ENCODE data around the gene C17orf58. TPM values are rescaled to one million over a fixed set of nuclear protein-coding genes. Genes with fewer than 3 reads are reported as not detected.
"Not testable (repeated sequence)": the region's sequence is repeated elsewhere in the genome, so short reads cannot be mapped to it uniquely, and the experiment has no call there.

Gene C17orf58
- total RNA-seq: 6.2 TPM

GRCh38 chr17:67996301-67997171 lies at the start of gene C17orf58:
C17orf58 (minus strand) TSS chr17:67996469; CDS start chr17:67996198, 271 bp downstream.
- ATAC-seq; intact Hi-C loops (cut with DNase I); DNase-seq (ENCODE audit: low spot score): not testable (repeated sequence)

DNA sequence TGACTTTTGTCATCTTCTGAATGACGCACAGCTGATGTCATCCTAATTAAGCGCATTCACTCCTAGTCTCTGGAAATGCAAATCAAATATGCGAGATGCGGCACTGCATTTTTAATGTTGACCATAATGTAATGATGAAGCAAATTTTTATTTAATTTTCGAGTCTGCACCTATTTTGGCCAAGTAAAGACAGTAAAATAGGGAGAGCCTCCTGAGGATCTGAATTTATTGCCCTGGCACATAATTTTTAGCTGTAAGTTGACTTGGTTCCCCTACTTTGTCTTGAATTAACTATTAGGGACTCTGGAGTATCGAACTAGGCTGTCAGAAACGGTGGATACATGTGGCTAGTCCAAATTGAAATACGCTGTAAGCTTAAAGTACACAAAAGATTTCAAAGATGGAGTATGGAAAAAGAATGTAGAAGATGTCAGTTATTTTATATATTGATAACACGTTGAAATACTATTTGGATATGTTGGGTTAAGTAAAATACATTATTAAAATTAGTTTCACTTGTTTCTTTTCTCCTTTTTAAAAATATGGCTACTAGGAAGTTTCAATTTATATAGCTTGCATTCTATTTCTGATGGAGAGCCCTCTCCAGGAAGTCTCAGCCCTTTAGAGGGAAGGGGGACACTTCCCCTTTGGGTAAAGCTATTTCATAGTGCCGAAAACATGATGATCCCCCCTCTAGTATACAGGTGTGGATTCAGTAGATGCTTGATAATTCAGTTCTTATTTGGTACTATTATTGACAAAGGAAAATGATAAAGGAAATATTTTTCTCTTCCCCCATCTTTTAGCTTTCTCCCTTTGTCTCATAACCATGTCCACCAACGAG lies 40.3 kb upstream of the C17orf58 start:
- intact Hi-C loops (cut with DNase I): no loop called here

GRCh38 chr17:68035523-68036303 lies 39.4 kb upstream of the C17orf58 start, which contains the start of gene KPNA2:
KPNA2 (plus strand) TSS chr17:68035735; CDS start chr17:68037133, 1,398 bp downstream.
- ATAC-seq: peak; percentile 97
- intact Hi-C loops (cut with DNase I): no loop called here
- DNase-seq (ENCODE audit: low spot score): peak; percentile 96

More for the DNA sequence above, 40.3 kb upstream of the C17orf58 start:
- ATAC-seq: no peak
- no peak for DNase-seq (ENCODE audit: low spot score)

- DNase-seq (ENCODE audit: low spot score) (peak; percentile 95), ATAC-seq (peak; percentile 97)
- intact Hi-C loops (cut with DNase I): no loop called here
These were observed 38.9 kb upstream of the C17orf58 start for GRCh38 chr17:68035131-68035522.

GRCh38 chr17:68034452-68034776 lies 38.1 kb upstream of the C17orf58 start:
- DNase-seq (ENCODE audit: low spot score): no peak
- no peak for ATAC-seq
- intact Hi-C loops (cut with DNase I): no loop called here

DNA sequence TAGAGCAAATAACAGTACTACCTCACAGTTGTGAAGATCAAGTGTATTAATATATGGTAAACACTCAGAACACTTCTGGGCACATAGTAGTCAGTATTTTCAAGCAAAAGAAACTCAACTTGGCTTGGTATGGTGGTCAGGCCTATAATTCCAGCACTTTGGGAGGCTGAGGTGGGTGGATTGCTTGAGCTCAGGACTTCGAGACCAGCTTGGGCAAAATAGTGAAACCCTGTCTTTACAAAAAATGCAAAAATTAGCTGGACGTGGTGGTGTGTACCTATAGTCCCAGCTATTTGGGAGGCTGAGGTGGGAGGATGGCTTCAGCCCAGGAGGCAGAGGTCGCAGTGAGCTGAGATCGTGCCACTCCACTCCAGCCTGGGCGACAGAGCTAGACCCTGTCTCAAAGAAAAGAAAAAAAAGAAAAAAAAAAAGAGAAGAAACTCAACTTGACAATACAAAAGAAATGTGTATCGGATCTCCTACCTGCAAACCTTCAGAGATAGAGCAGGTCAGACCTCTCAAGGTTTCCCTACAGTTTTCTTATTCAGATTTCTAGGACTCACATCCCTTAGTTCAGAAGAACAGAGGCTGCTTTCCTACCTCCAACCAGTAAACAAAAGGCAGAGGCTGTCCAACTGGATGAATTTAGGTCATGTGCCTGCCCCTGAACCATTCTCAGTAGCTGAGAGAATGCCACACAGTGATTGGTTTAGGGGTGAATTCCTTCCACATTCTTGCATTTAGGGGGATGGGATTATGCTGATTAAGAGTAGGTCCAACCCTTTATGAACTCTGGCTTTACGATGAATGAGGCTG lies 37.6 kb upstream of the C17orf58 start:
- ATAC-seq: peak; percentile 11
- intact Hi-C loops (cut with DNase I): no loop called here
- DNase-seq (ENCODE audit: low spot score): no peak

DNA sequence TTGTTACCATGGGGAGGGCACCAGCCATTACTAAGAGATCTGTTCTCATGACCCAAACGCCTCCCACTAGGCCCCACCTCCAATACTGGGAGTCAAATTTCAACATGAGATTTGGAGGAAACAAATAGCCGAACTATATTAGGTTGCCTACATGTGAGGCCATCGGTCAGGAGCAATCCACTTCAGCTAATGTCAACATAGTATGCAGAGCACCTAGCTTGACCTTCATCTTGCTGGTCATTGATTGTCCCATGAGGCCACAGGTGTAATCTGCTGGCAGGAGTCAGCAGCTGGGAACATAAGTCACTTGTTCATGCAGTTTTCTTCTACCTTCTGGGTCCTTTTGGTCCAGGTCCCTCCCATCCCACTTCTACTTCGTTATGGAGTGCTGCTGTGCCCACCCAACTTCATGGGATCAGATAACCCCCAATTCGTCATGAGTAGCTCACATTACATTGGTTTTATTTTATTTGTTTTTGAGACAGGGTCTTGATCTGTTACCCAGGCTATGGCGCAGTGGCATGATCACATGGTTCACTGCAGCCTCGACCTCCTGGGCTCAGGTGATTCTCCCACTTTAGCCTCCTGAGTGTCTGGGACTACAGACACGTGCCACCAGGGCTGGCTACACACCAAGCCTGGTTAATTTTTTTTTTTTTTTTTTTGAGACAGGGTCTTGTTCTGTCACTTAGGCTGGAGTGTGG lies 33.4 kb upstream of the C17orf58 start:
- peak; percentile 21 for DNase-seq (ENCODE audit: low spot score)
- no peak for ATAC-seq
- intact Hi-C loops (cut with DNase I): no loop called here

GRCh38 chr17:68022547-68022946 lies 26.3 kb upstream of the C17orf58 start:
- DNase-seq (ENCODE audit: low spot score); intact Hi-C loops (cut with DNase I); ATAC-seq: not testable (repeated sequence)

DNA sequence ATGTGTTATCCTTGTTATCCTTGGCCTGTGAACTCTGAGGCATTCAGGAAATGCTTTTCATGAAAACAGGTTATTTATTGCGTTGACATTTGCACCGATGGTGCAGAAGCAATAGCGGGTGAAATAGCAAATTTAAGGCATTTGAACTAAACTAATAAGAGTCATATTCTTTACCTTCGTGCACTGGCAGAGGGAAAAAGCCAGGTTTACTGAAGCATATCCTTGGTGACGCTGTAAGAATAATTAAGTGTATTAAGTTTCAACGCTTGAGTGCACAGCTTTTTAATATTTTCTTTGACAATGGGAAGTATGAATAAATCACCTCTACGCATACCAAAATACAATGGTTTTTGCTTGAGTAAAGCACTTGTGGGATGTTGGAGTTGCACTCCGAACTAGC lies 25.7 kb upstream of the C17orf58 start:
- no peak for DNase-seq (ENCODE audit: low spot score)
- intact Hi-C loops (cut with DNase I): no loop called here
- no peak for ATAC-seq

GRCh38 chr17:68020791-68021190 lies 24.5 kb upstream of the C17orf58 start:
- DNase-seq (ENCODE audit: low spot score); ATAC-seq; intact Hi-C loops (cut with DNase I): not testable (repeated sequence)

DNA sequence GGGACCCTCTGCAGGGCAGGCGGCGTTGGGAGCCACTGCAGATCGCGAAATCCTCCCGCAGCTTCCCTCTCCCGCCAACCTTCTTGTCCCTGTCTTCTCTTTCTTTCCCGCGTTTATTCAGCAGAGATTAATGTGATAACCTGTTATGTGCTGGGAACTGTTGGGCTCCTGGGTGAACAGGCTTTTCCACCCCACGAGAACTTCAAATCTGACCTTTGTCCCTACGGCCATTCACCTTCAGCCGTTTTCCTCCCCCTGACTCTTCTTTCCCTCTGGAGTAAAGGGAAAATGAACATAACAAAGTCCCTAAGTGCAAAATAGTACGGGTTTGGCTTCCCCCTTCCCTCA lies 24.1 kb upstream of the C17orf58 start:
- ATAC-seq: no peak
- intact Hi-C loops (cut with DNase I): no loop called here
- no peak for DNase-seq (ENCODE audit: low spot score)

DNA sequence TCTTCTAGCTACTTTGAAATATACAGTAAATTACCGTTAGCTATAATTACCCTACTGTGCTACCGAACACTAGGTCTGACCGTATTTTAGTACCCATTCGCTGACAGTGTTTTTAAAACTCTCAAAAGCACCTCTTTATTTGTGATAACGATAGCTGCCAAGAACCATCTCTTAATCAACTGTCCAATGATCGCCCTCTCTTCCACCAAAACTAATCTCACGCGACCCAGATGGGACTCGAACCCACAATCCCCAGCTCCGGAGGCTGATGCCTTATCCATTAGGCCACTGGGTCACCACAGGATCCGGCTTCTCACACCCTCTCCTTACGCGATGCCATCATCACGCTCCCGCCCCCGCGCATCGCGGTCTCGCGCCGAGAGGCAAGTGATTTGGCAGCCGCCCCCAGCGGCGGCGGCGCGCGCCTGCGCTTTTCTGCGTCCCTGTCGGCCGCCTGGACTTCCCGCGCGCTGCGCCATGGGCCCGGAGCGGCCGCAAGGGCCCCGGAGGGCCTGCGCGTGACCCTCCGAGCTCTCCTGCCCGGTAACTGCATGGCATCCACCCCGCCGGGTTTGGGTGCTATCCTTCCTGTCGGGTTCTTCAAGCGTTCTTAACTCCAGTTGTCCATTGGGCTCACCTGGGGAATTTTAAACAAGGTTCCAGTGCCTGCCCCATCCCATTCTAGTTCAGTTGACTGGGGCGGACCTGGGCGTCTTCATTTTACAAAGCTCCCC lies 23.6 kb upstream of the C17orf58 start:
- peak; percentile 99 for DNase-seq (ENCODE audit: low spot score)
- intact Hi-C loops (cut with DNase I): no loop called here
- peak; percentile 99 for ATAC-seq

DNA sequence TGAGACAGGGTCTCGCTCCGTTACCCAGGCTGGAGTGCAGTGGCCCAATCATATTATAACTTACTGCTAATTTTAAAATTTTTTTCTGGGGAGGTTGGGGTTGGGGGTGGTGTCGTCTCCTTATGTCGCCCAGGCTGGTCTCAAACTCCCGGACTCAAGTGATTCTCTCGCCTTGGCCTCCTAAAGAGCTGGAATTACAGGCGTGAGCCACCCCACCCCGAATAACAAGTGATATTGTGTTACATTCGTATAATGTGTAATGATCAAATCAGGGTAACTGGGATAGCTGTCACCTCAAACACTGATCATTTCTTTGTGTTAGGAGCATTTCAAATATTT lies 23.0 kb upstream of the C17orf58 start:
- DNase-seq (ENCODE audit: low spot score) (no peak), ATAC-seq (peak; percentile 12)
- intact Hi-C loops (cut with DNase I): no loop called here

- intact Hi-C loops (cut with DNase I); DNase-seq (ENCODE audit: low spot score); ATAC-seq: not testable (repeated sequence)
These were observed 22.2 kb upstream of the C17orf58 start for GRCh38 chr17:68018493-68018892.

DNA sequence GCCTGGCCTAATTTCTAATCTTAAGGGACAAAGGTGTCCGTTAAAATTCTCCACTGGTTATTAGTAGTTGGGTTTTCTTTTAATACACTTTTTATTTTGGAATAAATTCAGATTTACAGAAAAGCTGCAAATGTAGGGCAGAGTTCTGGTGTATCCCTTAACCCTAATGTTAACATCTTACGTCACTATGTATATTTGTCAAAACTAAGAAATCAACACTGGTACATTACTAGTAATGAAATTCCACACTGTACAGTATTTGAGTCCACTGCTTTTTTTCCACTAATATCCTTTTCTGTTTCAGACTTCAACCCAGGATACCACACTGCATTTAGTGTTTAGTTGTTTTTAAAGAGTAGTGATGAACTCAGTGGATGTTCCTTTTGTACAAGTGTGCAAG lies 20.6 kb upstream of the C17orf58 start:
- DNase-seq (ENCODE audit: low spot score) (no peak), ATAC-seq (no peak)
- intact Hi-C loops (cut with DNase I): no loop called here

- intact Hi-C loops (cut with DNase I): no loop called here
- ATAC-seq (no peak), DNase-seq (ENCODE audit: low spot score) (no peak)
These were observed 18.9 kb upstream of the C17orf58 start for GRCh38 chr17:68015081-68015723.

GRCh38 chr17:68013385-68013784 lies 17.1 kb upstream of the C17orf58 start:
- DNase-seq (ENCODE audit: low spot score) (no peak), ATAC-seq (no peak)
- intact Hi-C loops (cut with DNase I): no loop called here

Data from sciatic nerve (tissue), 2 donors.